Cardiac muscle cell (in vitro differentiated cells and primary cell): ENCODE results near the gene GABPA. TPM values are rescaled to one million over a fixed set of nuclear protein-coding genes. Genes with fewer than 3 reads are reported as not detected.

Experiments used
- DNase-seq, 2 donors: peaks; one replicate each; pipeline versions ENCODE4 v3.0.0 to v3.0.0-alpha.2; 2010 to 2017; ENCODE audit warnings: low read depth in 1 of 2, low spot score in 1 of 2
- H3K27ac ChIP-seq: fragments of 200-600 bp; sonication (generic); 2 replicates; pipeline ENCODE4 v1.5.1; 2016
- H3K27me3 ChIP-seq: fragments of 200-600 bp; sonication (generic); 2 replicates; pipeline ENCODE4 v1.6.0; 2016; ENCODE audit warnings: control low read depth
- H3K36me3 ChIP-seq: fragments of 200-600 bp; sonication (generic); 2 replicates; pipeline ENCODE4 v1.5.1; 2016; ENCODE audit warnings: control low read depth
- H3K4me1 ChIP-seq: fragments of 200-600 bp; sonication (generic); 2 replicates; pipeline ENCODE4 v1.8.1; 2017; ENCODE audit warnings: low read depth, mild to moderate bottlenecking, mixed run types
- H3K4me3 ChIP-seq: fragments of 200-600 bp; sonication (generic); 2 replicates; pipeline ENCODE4 v1.5.1; 2016; ENCODE audit warnings: mild to moderate bottlenecking
- H3K9me3 ChIP-seq: fragments of 200-600 bp; sonication (generic); 2 replicates; pipeline ENCODE4 v1.5.1; 2017; ENCODE audit warnings: low read depth, mild to moderate bottlenecking, control low read depth
- CTCF ChIP-seq: IDR thresholded peaks from 2 replicates; pipeline ENCODE4 v1.5.1; 2012; ENCODE audit warnings: low read depth, mild to moderate bottlenecking, low read length
- polyA plus RNA-seq: library from polyadenylated mRNA; unstranded; fragments of >200 nt; fragmentation: Nextera tagmentation; extraction: Ambion mirVana; gene quantifications from 2 replicates; pipeline ENCODE4 v1.2.1, GENCODE V29; 2016
- total RNA-seq: library from RNA; depleted of rRNA; stranded (reverse); fragments of >200 nt; gene quantifications from 2 replicates; pipeline ENCODE4 v1.2.3, GENCODE V29; 2016

Gene GABPA
- total and polyA plus RNA-seq, 2 experiments from 2014 or later, result 18.5 to 20.4 TPM

GRCh38 chr21:25717491-25718147 is 17.2 kb upstream of the GABPA start:
- Histone ChIP-seq H3K27ac (peak overlapping the region; percentile 60), H3K9me3 (no peaks in the 10 kb centered on the region), H3K27me3 (no peaks in the 10 kb centered on the region), H3K4me3 (no peak overlapping the region), H3K4me1 (peaks cover 15% of the 10 kb centered on the region), H3K36me3 (peaks cover 10% of the 10 kb centered on the region)
- peak; percentile 24 to 61 for DNase-seq
- TF ChIP-seq CTCF, result no peak

- no peak for TF ChIP-seq CTCF
- Histone ChIP-seq H3K27ac (peak overlapping the region; percentile 96), H3K36me3 (peaks cover 41% of the 10 kb centered on the region), H3K27me3 (no peaks in the 10 kb centered on the region), H3K4me1 (peaks cover 20% of the 10 kb centered on the region), H3K9me3 (no peaks in the 10 kb centered on the region), H3K4me3 (no peak overlapping the region)
- peak in 1 of 2 donors; percentile 20 for DNase-seq
These were observed 12.8 kb upstream of the GABPA start for GRCh38 chr21:25721987-25722386.

GRCh38 chr21:25722631-25723030 is 12.1 kb upstream of the GABPA start:
- Histone ChIP-seq H3K27ac (peak overlapping the region; percentile 96), H3K4me3 (no peak overlapping the region), H3K9me3 (no peaks in the 10 kb centered on the region), H3K4me1 (peaks cover 16% of the 10 kb centered on the region), H3K27me3 (no peaks in the 10 kb centered on the region), H3K36me3 (peaks cover 45% of the 10 kb centered on the region)
- DNase-seq, result peak in 1 of 2 donors; percentile 28
- TF ChIP-seq CTCF, result no peak

GRCh38 chr21:25732091-25732760 is 2.5 kb upstream of the GABPA start:
- Histone ChIP-seq H3K27ac (peak overlapping the region; percentile 96), H3K36me3 (peaks cover 32% of the 10 kb centered on the region), H3K9me3 (no peaks in the 10 kb centered on the region), H3K27me3 (no peaks in the 10 kb centered on the region), H3K4me3 (no peak overlapping the region), H3K4me1 (peaks cover 20% of the 10 kb centered on the region)
- TF ChIP-seq CTCF, result no peak
- peak in 1 of 2 donors; percentile 9 for DNase-seq

- no peaks in the 10 kb centered on the region for H3K9me3 ChIP-seq
- H3K27ac ChIP-seq, result peak overlapping the region; percentile 96
- TF ChIP-seq CTCF, result no peak
- peak overlapping the region; percentile 85 for H3K4me3 ChIP-seq
- peaks cover 14% of the 10 kb centered on the region for H3K36me3 ChIP-seq
- peak; percentile 27 to 56 for DNase-seq
- peaks cover 32% of the 10 kb centered on the region for H3K4me1 ChIP-seq
- H3K27me3 ChIP-seq, result no peaks in the 10 kb centered on the region
These were observed 716 bp upstream of the GABPA start for GRCh38 chr21:25733859-25734653.
